Suprapubic skin (tissue), 3 donors: Measurements from ENCODE around the gene POLR1D.

ENCODE experiments used
- POLR2A ChIP-seq, 2 donors: fragments of 450-650 bp; IDR thresholded peaks; one replicate each; pipeline ENCODE4 v1.6.1; 2017; ENCODE audit warnings: antibody characterized with exemption in 2 of 2, mild to moderate bottlenecking in 2 of 2, moderate library complexity in 2 of 2
- TF ChIP-seq, protein P1 (sequence below), 2 donors: fragments of 200-600 bp in 1 of 2; fragments of 450-650 bp in 1 of 2; sonication (generic) in 1 of 2; IDR thresholded peaks; one replicate each; pipeline ENCODE4 v1.5.1; 2016 to 2019; ENCODE audit warnings: antibody characterized with exemption in 2 of 2, mild to moderate bottlenecking in 1 of 2, moderate library complexity in 1 of 2

GRCh38 chr13:27627380-27627779, 5.7 kb downstream of the POLR1D start:
- TF ChIP-seq, protein P1, sequence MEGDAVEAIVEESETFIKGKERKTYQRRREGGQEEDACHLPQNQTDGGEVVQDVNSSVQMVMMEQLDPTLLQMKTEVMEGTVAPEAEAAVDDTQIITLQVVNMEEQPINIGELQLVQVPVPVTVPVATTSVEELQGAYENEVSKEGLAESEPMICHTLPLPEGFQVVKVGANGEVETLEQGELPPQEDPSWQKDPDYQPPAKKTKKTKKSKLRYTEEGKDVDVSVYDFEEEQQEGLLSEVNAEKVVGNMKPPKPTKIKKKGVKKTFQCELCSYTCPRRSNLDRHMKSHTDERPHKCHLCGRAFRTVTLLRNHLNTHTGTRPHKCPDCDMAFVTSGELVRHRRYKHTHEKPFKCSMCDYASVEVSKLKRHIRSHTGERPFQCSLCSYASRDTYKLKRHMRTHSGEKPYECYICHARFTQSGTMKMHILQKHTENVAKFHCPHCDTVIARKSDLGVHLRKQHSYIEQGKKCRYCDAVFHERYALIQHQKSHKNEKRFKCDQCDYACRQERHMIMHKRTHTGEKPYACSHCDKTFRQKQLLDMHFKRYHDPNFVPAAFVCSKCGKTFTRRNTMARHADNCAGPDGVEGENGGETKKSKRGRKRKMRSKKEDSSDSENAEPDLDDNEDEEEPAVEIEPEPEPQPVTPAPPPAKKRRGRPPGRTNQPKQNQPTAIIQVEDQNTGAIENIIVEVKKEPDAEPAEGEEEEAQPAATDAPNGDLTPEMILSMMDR (IDR thresholded peaks at IDR 0.05): no peak
- TF ChIP-seq POLR2A (IDR thresholded peaks at IDR 0.05): no peak
